Parathyroid adenoma (tissue), 2 donors: Measurements from ENCODE around the gene RBMS3.

Source experiments
- H2AFZ ChIP-seq: fragments of 300-600 bp; sonication (generic); one replicate; pipeline ENCODE4 v1.7.0; 2017; ENCODE audit warnings: antibody characterized with exemption, mild to moderate bottlenecking
- H3K27ac ChIP-seq: fragments of 300-600 bp; sonication (generic); one replicate; pipeline ENCODE4 v1.7.0; 2017
- H3K27me3 ChIP-seq: fragments of 300-600 bp; sonication (generic); one replicate; pipeline ENCODE4 v1.7.0; 2017; ENCODE audit warnings: low read length; ENCODE audit not compliant: control insufficient read depth, insufficient read depth
- H3K36me3 ChIP-seq: fragments of 300-600 bp; sonication (generic); one replicate; pipeline ENCODE4 v1.7.0; 2017; ENCODE audit warnings: low read length; ENCODE audit not compliant: control insufficient read depth, insufficient read depth
- H3K4me1 ChIP-seq: fragments of 300-600 bp; sonication (generic); one replicate; pipeline ENCODE4 v1.7.0; 2017; ENCODE audit warnings: control low read depth
- H3K4me2 ChIP-seq: fragments of 300-600 bp; sonication (generic); one replicate; pipeline ENCODE4 v1.7.0; 2017; ENCODE audit warnings: low read length
- H3K4me3 ChIP-seq: fragments of 300-600 bp; sonication (generic); one replicate; pipeline ENCODE4 v1.7.0; 2017; ENCODE audit warnings: low read depth, low read length
- H3K79me2 ChIP-seq: fragments of 300-600 bp; sonication (generic); one replicate; pipeline ENCODE4 v1.7.0; 2017; ENCODE audit warnings: control low read depth
- H3K9ac ChIP-seq: fragments of 300-600 bp; sonication (generic); one replicate; pipeline ENCODE4 v1.7.0; 2017; ENCODE audit warnings: mild to moderate bottlenecking
- H3K9me3 ChIP-seq: fragments of 300-600 bp; sonication (generic); one replicate; pipeline ENCODE4 v1.7.0; 2017; ENCODE audit warnings: low read length; ENCODE audit not compliant: control insufficient read depth
- CTCF ChIP-seq: fragments of 300-600 bp; sonication (generic); IDR thresholded peaks from one replicate; pipeline ENCODE4 v1.7.0; 2017; ENCODE audit warnings: antibody characterized with exemption, mild to moderate bottlenecking
- donor health status: primary hyperparathyroidism.

Gene RBMS3

GRCh38 chr3:29284497-29284896 is 3.6 kb downstream of the RBMS3 start:
- no peak overlapping the region for H2AFZ ChIP-seq
- no peak overlapping the region for H3K9ac ChIP-seq
- peaks cover 5% of the 10 kb centered on the region for H3K4me1 ChIP-seq
- H3K4me3 ChIP-seq = peak overlapping the region; percentile 3
- no peak for TF ChIP-seq CTCF
- no peaks in the 10 kb centered on the region for H3K79me2 ChIP-seq
- H3K27ac ChIP-seq = no peak overlapping the region
- no peak overlapping the region for H3K4me2 ChIP-seq
- peaks cover 2% of the 10 kb centered on the region for H3K36me3 ChIP-seq
- no peaks in the 10 kb centered on the region for H3K27me3 ChIP-seq
- no peaks in the 10 kb centered on the region for H3K9me3 ChIP-seq

GRCh38 chr3:29285471-29286071 is 4.7 kb downstream of the RBMS3 start:
- Histone ChIP-seq H2AFZ (peak overlapping the region; percentile 48), H3K27me3 (no peaks in the 10 kb centered on the region), H3K36me3 (peaks cover 2% of the 10 kb centered on the region), H3K27ac (peak overlapping the region; percentile 6), H3K9ac (no peak overlapping the region), H3K79me2 (no peaks in the 10 kb centered on the region), H3K4me3 (peak overlapping the region; percentile 30), H3K4me2 (peak overlapping the region; percentile 52), H3K4me1 (no peaks in the 10 kb centered on the region), H3K9me3 (no peaks in the 10 kb centered on the region)
- TF ChIP-seq CTCF = no peak

GRCh38 chr3:29286478-29287240 is 5.8 kb downstream of the RBMS3 start:
- Histone ChIP-seq H3K4me2 (peak overlapping the region; percentile 52), H3K79me2 (no peaks in the 10 kb centered on the region), H3K4me1 (no peaks in the 10 kb centered on the region), H3K27me3 (no peaks in the 10 kb centered on the region), H3K36me3 (peaks cover 2% of the 10 kb centered on the region), H3K9ac (no peak overlapping the region), H3K27ac (no peak overlapping the region), H3K4me3 (no peak overlapping the region), H2AFZ (no peak overlapping the region), H3K9me3 (no peaks in the 10 kb centered on the region)
- TF ChIP-seq CTCF = no peak

GRCh38 chr3:29290596-29290995 is 9.7 kb downstream of the RBMS3 start:
- Histone ChIP-seq H3K9me3 (no peaks in the 10 kb centered on the region), H3K27me3 (no peaks in the 10 kb centered on the region), H3K27ac (no peak overlapping the region), H3K79me2 (no peaks in the 10 kb centered on the region), H3K4me2 (no peak overlapping the region), H2AFZ (no peak overlapping the region), H3K4me3 (no peak overlapping the region), H3K9ac (no peak overlapping the region), H3K36me3 (no peaks in the 10 kb centered on the region), H3K4me1 (no peaks in the 10 kb centered on the region)
- no peak for TF ChIP-seq CTCF
